ENCODE measurements around the gene IL17RD.

- TF ChIP-seq RBM39 (IDR thresholded peaks at IDR 0.05; ENCODE audit: low read depth, low read length, poor library complexity, severe bottlenecking), result no peak
- no peak for TF ChIP-seq ZNF432 (CRISPR knock-in tag; IDR thresholded peaks at IDR 0.05; ENCODE audit: borderline replicate concordance)
- TF ChIP-seq CBX1 (IDR thresholded peaks at IDR 0.05; ENCODE audit: low read depth), result no peak
- TF ChIP-seq RFXANK (CRISPR knock-in tag; IDR thresholded peaks at IDR 0.05), result no peak
- TF ChIP-seq CCAR2 (optimal IDR thresholded peaks at IDR 0.05; ENCODE audit: low read depth, low read length), result no peak
- TF ChIP-seq, protein P1, sequence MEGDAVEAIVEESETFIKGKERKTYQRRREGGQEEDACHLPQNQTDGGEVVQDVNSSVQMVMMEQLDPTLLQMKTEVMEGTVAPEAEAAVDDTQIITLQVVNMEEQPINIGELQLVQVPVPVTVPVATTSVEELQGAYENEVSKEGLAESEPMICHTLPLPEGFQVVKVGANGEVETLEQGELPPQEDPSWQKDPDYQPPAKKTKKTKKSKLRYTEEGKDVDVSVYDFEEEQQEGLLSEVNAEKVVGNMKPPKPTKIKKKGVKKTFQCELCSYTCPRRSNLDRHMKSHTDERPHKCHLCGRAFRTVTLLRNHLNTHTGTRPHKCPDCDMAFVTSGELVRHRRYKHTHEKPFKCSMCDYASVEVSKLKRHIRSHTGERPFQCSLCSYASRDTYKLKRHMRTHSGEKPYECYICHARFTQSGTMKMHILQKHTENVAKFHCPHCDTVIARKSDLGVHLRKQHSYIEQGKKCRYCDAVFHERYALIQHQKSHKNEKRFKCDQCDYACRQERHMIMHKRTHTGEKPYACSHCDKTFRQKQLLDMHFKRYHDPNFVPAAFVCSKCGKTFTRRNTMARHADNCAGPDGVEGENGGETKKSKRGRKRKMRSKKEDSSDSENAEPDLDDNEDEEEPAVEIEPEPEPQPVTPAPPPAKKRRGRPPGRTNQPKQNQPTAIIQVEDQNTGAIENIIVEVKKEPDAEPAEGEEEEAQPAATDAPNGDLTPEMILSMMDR (CRISPR knock-in tag; IDR thresholded peaks at IDR 0.05), result no peak
- TF ChIP-seq, protein P2, sequence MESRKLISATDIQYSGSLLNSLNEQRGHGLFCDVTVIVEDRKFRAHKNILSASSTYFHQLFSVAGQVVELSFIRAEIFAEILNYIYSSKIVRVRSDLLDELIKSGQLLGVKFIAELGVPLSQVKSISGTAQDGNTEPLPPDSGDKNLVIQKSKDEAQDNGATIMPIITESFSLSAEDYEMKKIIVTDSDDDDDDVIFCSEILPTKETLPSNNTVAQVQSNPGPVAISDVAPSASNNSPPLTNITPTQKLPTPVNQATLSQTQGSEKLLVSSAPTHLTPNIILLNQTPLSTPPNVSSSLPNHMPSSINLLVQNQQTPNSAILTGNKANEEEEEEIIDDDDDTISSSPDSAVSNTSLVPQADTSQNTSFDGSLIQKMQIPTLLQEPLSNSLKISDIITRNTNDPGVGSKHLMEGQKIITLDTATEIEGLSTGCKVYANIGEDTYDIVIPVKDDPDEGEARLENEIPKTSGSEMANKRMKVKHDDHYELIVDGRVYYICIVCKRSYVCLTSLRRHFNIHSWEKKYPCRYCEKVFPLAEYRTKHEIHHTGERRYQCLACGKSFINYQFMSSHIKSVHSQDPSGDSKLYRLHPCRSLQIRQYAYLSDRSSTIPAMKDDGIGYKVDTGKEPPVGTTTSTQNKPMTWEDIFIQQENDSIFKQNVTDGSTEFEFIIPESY (CRISPR knock-in tag; IDR thresholded peaks at IDR 0.05), result no peak
- no peak for TF ChIP-seq IKZF1 (IDR thresholded peaks at IDR 0.05)
- no peak for TF ChIP-seq NFE2L2 (IDR thresholded peaks at IDR 0.05; ENCODE audit: low read length)
- TF ChIP-seq TAF1 (CRISPR knock-in tag; IDR thresholded peaks at IDR 0.05), result no peak
- TF ChIP-seq MXD4 (CRISPR knock-in tag; IDR thresholded peaks at IDR 0.05), result no peak
- TF ChIP-seq DR1 (CRISPR knock-in tag; IDR thresholded peaks at IDR 0.05), result no peak
These were observed 38.9 kb downstream of the IL17RD start for GRCh38 chr3:57126244-57126643.

Data from HepG2 (cell line).